CD8-positive, alpha-beta memory T cell (primary cell): ENCODE data around the gene MPZ. TPM values are rescaled to one million over a fixed set of nuclear protein-coding genes. Genes with fewer than 3 reads are reported as not detected.
"Not testable (repeated sequence)": the region's sequence is repeated elsewhere in the genome, so short reads cannot be mapped to it uniquely, and the experiment has no call there.

ENCODE experiments used
- CTCF ChIA-PET: fragments of 350-600 bp; sonication (Branson Sonifier 250); formaldehyde crosslinking; loops from one replicate; lab custom pipeline; 2021; ENCODE audit warnings: antibody characterized with exemption; lab: Charles Lee
- POLR2A ChIA-PET: fragments of 350-600 bp; sonication (Branson Sonifier 250); formaldehyde crosslinking; loops from one replicate; lab custom pipeline; 2021; ENCODE audit warnings: antibody characterized with exemption; lab: Charles Lee
- DNase-seq, 5 donors: peaks; one replicate each; pipeline versions ENCODE4 v3.0.0 to v3.0.0-alpha.2; 2020 to 2022; ENCODE audit warnings: mixed read lengths in 1 of 5
- H3K27ac ChIP-seq: one replicate; pipeline ENCODE4 v1.7.0; 2013; ENCODE audit warnings: low read depth, mild to moderate bottlenecking, low read length, moderate library complexity
- H3K27me3 ChIP-seq: 2 replicates; pipeline ENCODE4 v1.7.0; 2013; ENCODE audit warnings: low read length, mild to moderate bottlenecking; ENCODE audit not compliant: insufficient read depth, poor library complexity, severe bottlenecking
- H3K36me3 ChIP-seq: 2 replicates; pipeline ENCODE4 v1.7.0; 2013; ENCODE audit warnings: mild to moderate bottlenecking, low read length, moderate library complexity; ENCODE audit not compliant: insufficient read depth
- H3K4me1 ChIP-seq: 2 replicates; pipeline ENCODE4 v1.7.0; 2013; ENCODE audit warnings: mild to moderate bottlenecking, low read length, moderate library complexity; ENCODE audit not compliant: insufficient read depth
- H3K4me3 ChIP-seq: 2 replicates; pipeline ENCODE4 v1.7.0; 2013; ENCODE audit warnings: mild to moderate bottlenecking, low read length
- H3K9me3 ChIP-seq: 2 replicates; pipeline ENCODE4 v1.7.0; 2013; ENCODE audit warnings: mild to moderate bottlenecking, low read length
- H3K27ac Mint-ChIP-seq, 8 donors: one replicate each; pipeline ENCODE4 v1.8.0; 2020 to 2021; ENCODE audit warnings: mixed read lengths in 8 of 8, mild to moderate bottlenecking in 6 of 8, inconsistent platforms in 3 of 8, moderate library complexity in 3 of 8
- H3K27me3 Mint-ChIP-seq, 2 donors: one replicate each; pipeline ENCODE4 v1.8.0; 2020 to 2021; ENCODE audit warnings: mixed read lengths in 2 of 2, mild to moderate bottlenecking in 1 of 2, moderate library complexity in 1 of 2
- H3K36me3 Mint-ChIP-seq, 3 donors: one replicate each; pipeline ENCODE4 v1.8.0; 2020 to 2021; ENCODE audit warnings: mixed read lengths in 3 of 3, inconsistent platforms in 1 of 3, mild to moderate bottlenecking in 1 of 3
- H3K4me1 Mint-ChIP-seq, 3 donors: one replicate each; pipeline ENCODE4 v1.8.0; 2020 to 2021; ENCODE audit warnings: mixed read lengths in 3 of 3, inconsistent platforms in 1 of 3, mild to moderate bottlenecking in 1 of 3
- H3K4me3 Mint-ChIP-seq, 7 donors: one replicate each; pipeline ENCODE4 v1.8.0; 2020 to 2021; ENCODE audit warnings: mixed read lengths in 7 of 7, mild to moderate bottlenecking in 6 of 7, moderate library complexity in 4 of 7, inconsistent platforms in 2 of 7
- H3K9me3 Mint-ChIP-seq, 5 donors: one replicate each; pipeline ENCODE4 v1.8.0; 2020 to 2022; ENCODE audit warnings: mixed read lengths in 5 of 5, mild to moderate bottlenecking in 3 of 5, moderate library complexity in 2 of 5, inconsistent platforms in 1 of 5
- polyA plus RNA-seq: library from polyadenylated mRNA; unstranded; fragments of 300-500 nt; fragmentation: Illumina TruSeq; gene quantifications from one replicate; pipeline ENCODE4 v1.2.3, GENCODE V29; 2021
- total RNA-seq, 2 experiments: library from RNA; stranded (reverse); gene quantifications; one replicate each; pipeline ENCODE4 v1.2.3, GENCODE V29; 2021

Gene MPZ
- total and polyA plus RNA-seq, 3 experiments from 2014 or later, result 1.8 to 1.9 TPM; not detected in 1

- H3K27ac ChIP-seq, result no peak overlapping the region
- H3K9me3 Mint-ChIP-seq, result peaks cover 8 to 33% (median 23%) of the 10 kb centered on the region in 5 donors
- no peak overlapping the region for H3K4me3 Mint-ChIP-seq
- ChIA-PET CTCF (interaction anchor here (0.6 to 0.9 kb wide), 2 partner anchors 31 to 317 kb away, joined by 3 read pairs; no protein-coding TSS in a partner anchor), POLR2A (no interaction called here)
- H3K36me3 ChIP-seq, result no peaks in the 10 kb centered on the region
- H3K27me3 Mint-ChIP-seq, result peaks cover 57 to 81% of the 10 kb centered on the region in 2 donors
- H3K4me1 ChIP-seq, result no peaks in the 10 kb centered on the region
- no peaks in the 10 kb centered on the region for H3K9me3 ChIP-seq
- H3K27ac Mint-ChIP-seq, result no peak overlapping the region
- no peak for DNase-seq
- H3K4me1 Mint-ChIP-seq, result peaks cover 10 to 19% (median 15%) of the 10 kb centered on the region in 3 donors
- no peak overlapping the region for H3K4me3 ChIP-seq
- peaks cover 25% of the 10 kb centered on the region for H3K27me3 ChIP-seq
- H3K36me3 Mint-ChIP-seq, result peaks cover 6 to 20% (median 8%) of the 10 kb centered on the region in 3 donors
Observed at GRCh38 chr1:161260376-161261260, 49.1 kb downstream of the MPZ start.

GRCh38 chr1:161259765-161260164, 50.0 kb downstream of the MPZ start:
- ChIA-PET POLR2A (no interaction called here), CTCF (interaction anchor here (0.6 to 1.3 kb wide), 2 partner anchors 19 to 316 kb away, joined by 3 read pairs; no protein-coding TSS in a partner anchor)
- no peaks in the 10 kb centered on the region for H3K36me3 ChIP-seq
- Mint-ChIP-seq H3K9me3 (peaks cover 8 to 33% (median 23%) of the 10 kb centered on the region in 5 donors), H3K27me3 (peaks cover 52 to 81% of the 10 kb centered on the region in 2 donors), H3K36me3 (peaks cover 6 to 25% (median 8%) of the 10 kb centered on the region in 3 donors), H3K4me1 (peaks cover 10 to 19% (median 15%) of the 10 kb centered on the region in 3 donors), H3K4me3 (peak overlapping the region; percentile 4 to 90 (median 57)), H3K27ac (no peak overlapping the region)
- H3K9me3 ChIP-seq, result no peaks in the 10 kb centered on the region
- H3K27me3 ChIP-seq, result peaks cover 25% of the 10 kb centered on the region
- H3K27ac ChIP-seq, result no peak overlapping the region
- no peak for DNase-seq
- H3K4me1 ChIP-seq, result no peaks in the 10 kb centered on the region
- H3K4me3 ChIP-seq, result no peak overlapping the region

- H3K9me3 ChIP-seq, result no peaks in the 10 kb centered on the region
- ChIA-PET CTCF (interaction anchor here (1.3 kb wide), 1 partner anchor 19 kb away, joined by 3 read pairs; no protein-coding TSS in a partner anchor), POLR2A (no interaction called here)
- Mint-ChIP-seq H3K27ac (no peak overlapping the region), H3K4me1 (peaks cover 10 to 19% (median 15%) of the 10 kb centered on the region in 3 donors), H3K4me3 (peak overlapping the region; percentile 41 to 90 (median 57)), H3K9me3 (peaks cover 8 to 33% (median 23%) of the 10 kb centered on the region in 5 donors), H3K36me3 (peaks cover 6 to 25% (median 8%) of the 10 kb centered on the region in 3 donors), H3K27me3 (peaks cover 49 to 77% of the 10 kb centered on the region in 2 donors)
- no peak overlapping the region for H3K4me3 ChIP-seq
- no peaks in the 10 kb centered on the region for H3K4me1 ChIP-seq
- DNase-seq, result no peak
- no peak overlapping the region for H3K27ac ChIP-seq
- peaks cover 25% of the 10 kb centered on the region for H3K27me3 ChIP-seq
- H3K36me3 ChIP-seq, result no peaks in the 10 kb centered on the region
Observed at GRCh38 chr1:161259345-161259702, 50.4 kb downstream of the MPZ start.

- POLR2A ChIA-PET, result no interaction called here
- Histone ChIP-seq H3K4me3 (no peak within 1 kb of the TSS), H3K4me1 (no peaks in the 10 kb centered on the region), H3K36me3 (no peaks in the 10 kb centered on the region), H3K27me3 (peaks cover 25% of the 10 kb centered on the region), H3K9me3 (no peaks in the 10 kb centered on the region), H3K27ac (no peak within 1 kb of the TSS)
- Mint-ChIP-seq H3K4me1 (peaks cover 10 to 19% (median 15%) of the 10 kb centered on the region in 3 donors), H3K27me3 (peaks cover 49 to 77% of the 10 kb centered on the region in 2 donors), H3K36me3 (peaks cover 6 to 25% (median 8%) of the 10 kb centered on the region in 3 donors), H3K27ac (peak within 1 kb of the TSS in 2 of 8 donors; percentile 37 to 55), H3K9me3 (peaks cover 8 to 33% (median 23%) of the 10 kb centered on the region in 5 donors), H3K4me3 (peak within 1 kb of the TSS; percentile 41 to 90 (median 67))
- DNase-seq, result peak in 3 of 5 donors; percentile 1 to 57 (median 34)
- CTCF ChIA-PET, result interaction anchor here (0.7 to 1.3 kb wide), 2 partner anchors 18 to 22 kb away, joined by 3 to 4 read pairs; no protein-coding TSS in a partner anchor
Observed at GRCh38 chr1:161258439-161259344, 51.1 kb downstream of the MPZ start, which contains the start of gene PCP4L1. TSS of gene PCP4L1 (plus strand) at chr1:161258745. CDS start at chr1:161258975, 230 bp downstream.

- peaks cover 10 to 19% (median 15%) of the 10 kb centered on the region in 3 donors for H3K4me1 Mint-ChIP-seq
- POLR2A ChIA-PET, H3K36me3 ChIP-seq, H3K4me1 ChIP-seq, H3K27ac Mint-ChIP-seq, H3K4me3 Mint-ChIP-seq, CTCF ChIA-PET, DNase-seq, H3K9me3 ChIP-seq, H3K27ac ChIP-seq, H3K4me3 ChIP-seq: not testable (repeated sequence)
- H3K9me3 Mint-ChIP-seq, result peaks cover 8 to 33% (median 23%) of the 10 kb centered on the region in 5 donors
- H3K36me3 Mint-ChIP-seq, result peaks cover 6 to 25% (median 8%) of the 10 kb centered on the region in 3 donors
- peaks cover 49 to 69% of the 10 kb centered on the region in 2 donors for H3K27me3 Mint-ChIP-seq
- peaks cover 25% of the 10 kb centered on the region for H3K27me3 ChIP-seq
Observed at GRCh38 chr1:161257109-161257508, 52.7 kb downstream of the MPZ start.

GRCh38 chr1:161255955-161256520, 53.7 kb downstream of the MPZ start:
- H3K36me3 ChIP-seq, H3K27ac ChIP-seq, H3K4me3 Mint-ChIP-seq, H3K27ac Mint-ChIP-seq, H3K9me3 ChIP-seq, CTCF ChIA-PET, H3K4me3 ChIP-seq, DNase-seq, H3K4me1 ChIP-seq, POLR2A ChIA-PET: not testable (repeated sequence)
- Mint-ChIP-seq H3K4me1 (peaks cover 10 to 19% (median 15%) of the 10 kb centered on the region in 3 donors), H3K27me3 (peaks cover 39 to 65% of the 10 kb centered on the region in 2 donors), H3K36me3 (peaks cover 6 to 25% (median 8%) of the 10 kb centered on the region in 3 donors), H3K9me3 (peaks cover 8 to 33% (median 23%) of the 10 kb centered on the region in 5 donors)
- peaks cover 20% of the 10 kb centered on the region for H3K27me3 ChIP-seq

- H3K27ac Mint-ChIP-seq, POLR2A ChIA-PET, H3K9me3 ChIP-seq, H3K4me3 ChIP-seq, DNase-seq, H3K4me1 ChIP-seq, H3K27ac ChIP-seq, H3K4me3 Mint-ChIP-seq, H3K36me3 ChIP-seq: not testable (repeated sequence)
- Mint-ChIP-seq H3K4me1 (peaks cover 10 to 19% (median 15%) of the 10 kb centered on the region in 3 donors), H3K27me3 (peaks cover 33 to 60% of the 10 kb centered on the region in 2 donors), H3K9me3 (peaks cover 8 to 33% (median 23%) of the 10 kb centered on the region in 5 donors), H3K36me3 (peaks cover 6 to 25% (median 8%) of the 10 kb centered on the region in 3 donors)
- peaks cover 13% of the 10 kb centered on the region for H3K27me3 ChIP-seq
- CTCF ChIA-PET, result interaction anchor here (0.6 kb wide), 1 partner anchor 36 kb away, joined by 4 read pairs; no protein-coding TSS in a partner anchor
Observed at GRCh38 chr1:161255302-161255701, 54.5 kb downstream of the MPZ start.
